Stimulated activated CD8-positive, alpha-beta memory T cell treated with anti-CD3 and anti-CD28 coated beads, Interleukin-15, amount 100 ng/mL, for 24 hours (primary cell): Measurements from ENCODE around the gene NGEF.

ENCODE experiments used
- DNase-seq: peaks from one replicate; pipeline ENCODE4 v3.0.0-alpha.2; 2020; ENCODE audit warnings: low read depth

NGEF gene

GRCh38 chr2:232997749-232998665 is 15.0 kb downstream of the NGEF start:
- DNase-seq, result no peak

GRCh38 chr2:232994446-232994845 is 18.6 kb downstream of the NGEF start:
- DNase-seq, result no peak

GRCh38 chr2:232993231-232993821 is 19.7 kb downstream of the NGEF start:
- no peak for DNase-seq

- DNase-seq, result no peak
Measured at GRCh38 chr2:232986155-232986554, 26.9 kb downstream of the NGEF start.

GRCh38 chr2:232984451-232985207 is 28.4 kb downstream of the NGEF start:
- no peak for DNase-seq

- no peak for DNase-seq
Measured at GRCh38 chr2:232983669-232984140, 29.4 kb downstream of the NGEF start.

- DNase-seq, result no peak
Measured at GRCh38 chr2:232982926-232983668, 30.0 kb downstream of the NGEF start.

GRCh38 chr2:232981767-232982360 is 31.2 kb downstream of the NGEF start:
- no peak for DNase-seq

GRCh38 chr2:232981356-232981755 is 31.7 kb downstream of the NGEF start:
- DNase-seq, result no peak

- DNase-seq, result no peak
Measured at GRCh38 chr2:232980683-232981082, 32.4 kb downstream of the NGEF start.

GRCh38 chr2:232979871-232980461 is 33.1 kb downstream of the NGEF start:
- no peak for DNase-seq

- DNase-seq, result no peak
Measured at GRCh38 chr2:232977438-232977971, 35.6 kb downstream of the NGEF start.

GRCh38 chr2:232976666-232977437 is 36.2 kb downstream of the NGEF start:
- no peak for DNase-seq

- DNase-seq, result no peak
Measured at GRCh38 chr2:232976176-232976575, 36.9 kb downstream of the NGEF start.

- no peak for DNase-seq
Measured at GRCh38 chr2:232974396-232974795, 38.7 kb downstream of the NGEF start.

- no peak for DNase-seq
Measured at GRCh38 chr2:232973796-232974195, 39.3 kb downstream of the NGEF start.

- no peak for DNase-seq
Measured at GRCh38 chr2:232973011-232973735, 39.9 kb downstream of the NGEF start.

- no peak for DNase-seq
Measured at GRCh38 chr2:232971744-232972143, 41.3 kb downstream of the NGEF start.

- DNase-seq, result no peak
Measured at GRCh38 chr2:232970051-232970450, 43.0 kb downstream of the NGEF start.
